B cell (primary cell): Measurements from ENCODE around the gene ADAMTS12.

ENCODE experiments used
- EZH2 ChIP-seq: IDR thresholded peaks from 2 replicates; pipeline ENCODE4 v1.6.1; 2012; ENCODE audit warnings: borderline replicate concordance, low read depth, mild to moderate bottlenecking, moderate library complexity, low read length; ENCODE audit not compliant: insufficient read depth, poor library complexity, severe bottlenecking
- TF ChIP-seq, protein P1 (sequence below): fragments of 200-600 bp; IDR thresholded peaks from one replicate; pipeline ENCODE4 v1.8.0; 2022; ENCODE audit warnings: antibody characterized with exemption, mild to moderate bottlenecking

DNA sequence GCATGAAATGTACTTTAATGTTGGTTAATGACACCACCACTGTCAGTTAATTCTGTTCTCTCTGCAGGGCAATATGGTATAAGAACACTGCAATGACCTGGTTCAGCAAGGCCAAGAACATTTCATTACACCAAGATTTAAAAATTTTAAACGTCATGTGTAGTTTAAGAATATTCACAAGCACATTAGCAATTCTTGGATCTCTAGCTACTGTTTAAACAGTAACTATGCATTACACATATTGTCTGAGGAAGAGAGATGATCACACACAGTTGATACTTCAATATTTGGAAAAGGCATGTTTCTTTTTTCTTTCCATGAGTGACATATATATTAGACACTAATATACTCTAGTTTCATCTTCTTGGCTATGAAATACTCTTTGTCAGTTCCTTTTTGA lies 143.0 kb downstream of the ADAMTS12 start:
- TF ChIP-seq, protein P1, sequence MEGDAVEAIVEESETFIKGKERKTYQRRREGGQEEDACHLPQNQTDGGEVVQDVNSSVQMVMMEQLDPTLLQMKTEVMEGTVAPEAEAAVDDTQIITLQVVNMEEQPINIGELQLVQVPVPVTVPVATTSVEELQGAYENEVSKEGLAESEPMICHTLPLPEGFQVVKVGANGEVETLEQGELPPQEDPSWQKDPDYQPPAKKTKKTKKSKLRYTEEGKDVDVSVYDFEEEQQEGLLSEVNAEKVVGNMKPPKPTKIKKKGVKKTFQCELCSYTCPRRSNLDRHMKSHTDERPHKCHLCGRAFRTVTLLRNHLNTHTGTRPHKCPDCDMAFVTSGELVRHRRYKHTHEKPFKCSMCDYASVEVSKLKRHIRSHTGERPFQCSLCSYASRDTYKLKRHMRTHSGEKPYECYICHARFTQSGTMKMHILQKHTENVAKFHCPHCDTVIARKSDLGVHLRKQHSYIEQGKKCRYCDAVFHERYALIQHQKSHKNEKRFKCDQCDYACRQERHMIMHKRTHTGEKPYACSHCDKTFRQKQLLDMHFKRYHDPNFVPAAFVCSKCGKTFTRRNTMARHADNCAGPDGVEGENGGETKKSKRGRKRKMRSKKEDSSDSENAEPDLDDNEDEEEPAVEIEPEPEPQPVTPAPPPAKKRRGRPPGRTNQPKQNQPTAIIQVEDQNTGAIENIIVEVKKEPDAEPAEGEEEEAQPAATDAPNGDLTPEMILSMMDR, result no peak
- TF ChIP-seq EZH2, result no peak
